ENCODE results near the gene CLEC1A. TPM values are rescaled to one million over a fixed set of nuclear protein-coding genes. Genes with fewer than 3 reads are reported as not detected.

The CLEC1A gene
- total and polyA plus RNA-seq, 2 donors (not counting 3 experiments of a cell fraction or from before 2014, with no cell fraction given) = 22.0 to 24.2 TPM

- dilution Hi-C loops (cut with MboI; ENCODE audit: extremely low pct_ligation_motif_present, low sequenced_read_pairs) (no loop called here), intact Hi-C loops (cut with micrococcal nuclease) (no loop called here)
- Histone ChIP-seq H3K9me3 (replicated peaks; ENCODE audit: control insufficient read depth, insufficient read depth, low read length) (no peaks in the 10 kb centered on the region), H3K4me2 (ENCODE audit: insufficient read depth, low read length) (no peak overlapping the region), H3K9ac (replicated peaks; ENCODE audit: extremely low read depth, insufficient read depth, low read length) (no peak overlapping the region), H3K79me2 (ENCODE audit: control insufficient read depth, insufficient read depth, low read length) (no peaks in the 10 kb centered on the region), H3K27me3 (ENCODE audit: control insufficient read depth in 2 of 2, insufficient read depth in 2 of 2, low read length in 2 of 2) (no peaks in the 10 kb centered on the region), H3K9me1 (replicated peaks; ENCODE audit: control insufficient read depth, extremely low read depth, insufficient read depth, low read length) (no peaks in the 10 kb centered on the region), H3K27ac (ENCODE audit: insufficient read depth, low read depth, low read length) (no peak overlapping the region), H3K36me3 (ENCODE audit: control insufficient read depth in 2 of 2, extremely low read depth in 1 of 2, insufficient read depth in 2 of 2, low read length in 2 of 2) (peaks cover 3 to 6% of the 10 kb centered on the region in 2 experiments), H2AFZ (ENCODE audit: low read depth, low read length) (no peak overlapping the region), H4K20me1 (replicated peaks; ENCODE audit: control insufficient read depth, extremely low read depth, insufficient read depth, low read length) (no peaks in the 10 kb centered on the region), H3K4me1 (ENCODE audit: control insufficient read depth, extremely low read depth, insufficient read depth, low read length) (peaks cover 46% of the 10 kb centered on the region), H3K4me3 (replicated peaks in 1 of 3; ENCODE audit: insufficient read depth in 1 of 3, low read depth in 1 of 3, low read length in 3 of 3) (no peak overlapping the region)
- DNase-seq (ENCODE audit: low read depth, low spot score) (no peak), FAIRE-seq (no peak)
- POLR2A ChIA-PET = no interaction called here
- BruUV-seq (replicated peaks) = no TSS peak
- TF ChIP-seq POLR2AphosphoS5 (IDR thresholded peaks at IDR 0.05; ENCODE audit: insufficient read depth, low read depth, low read length) = no peak
- TF ChIP-seq MYC (IDR thresholded peaks at IDR 0.05; ENCODE audit: low read depth, low read length) = no peak
- TF ChIP-seq POLR2A (IDR thresholded peaks at IDR 0.05; ENCODE audit: low read depth, low read length) = no peak
- no peak for TF ChIP-seq FOS (IDR thresholded peaks at IDR 0.05; ENCODE audit: borderline replicate concordance, insufficient read depth, low read length)
- TF ChIP-seq MAX (IDR thresholded peaks at IDR 0.05; ENCODE audit: insufficient read depth, insufficient read length) = no peak
- TF ChIP-seq JUN (IDR thresholded peaks at IDR 0.05; ENCODE audit: borderline replicate concordance, insufficient read depth, insufficient read length, low read depth) = no peak
- no peak for TF ChIP-seq GATA2 (IDR thresholded peaks at IDR 0.05; ENCODE audit: insufficient read depth, insufficient read length, low read depth, low read length)
- TF ChIP-seq EZH2 (IDR thresholded peaks at IDR 0.05; ENCODE audit: borderline replicate concordance, low read depth, low read length, severe bottlenecking) = no peak
- TF ChIP-seq, protein P1, sequence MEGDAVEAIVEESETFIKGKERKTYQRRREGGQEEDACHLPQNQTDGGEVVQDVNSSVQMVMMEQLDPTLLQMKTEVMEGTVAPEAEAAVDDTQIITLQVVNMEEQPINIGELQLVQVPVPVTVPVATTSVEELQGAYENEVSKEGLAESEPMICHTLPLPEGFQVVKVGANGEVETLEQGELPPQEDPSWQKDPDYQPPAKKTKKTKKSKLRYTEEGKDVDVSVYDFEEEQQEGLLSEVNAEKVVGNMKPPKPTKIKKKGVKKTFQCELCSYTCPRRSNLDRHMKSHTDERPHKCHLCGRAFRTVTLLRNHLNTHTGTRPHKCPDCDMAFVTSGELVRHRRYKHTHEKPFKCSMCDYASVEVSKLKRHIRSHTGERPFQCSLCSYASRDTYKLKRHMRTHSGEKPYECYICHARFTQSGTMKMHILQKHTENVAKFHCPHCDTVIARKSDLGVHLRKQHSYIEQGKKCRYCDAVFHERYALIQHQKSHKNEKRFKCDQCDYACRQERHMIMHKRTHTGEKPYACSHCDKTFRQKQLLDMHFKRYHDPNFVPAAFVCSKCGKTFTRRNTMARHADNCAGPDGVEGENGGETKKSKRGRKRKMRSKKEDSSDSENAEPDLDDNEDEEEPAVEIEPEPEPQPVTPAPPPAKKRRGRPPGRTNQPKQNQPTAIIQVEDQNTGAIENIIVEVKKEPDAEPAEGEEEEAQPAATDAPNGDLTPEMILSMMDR (IDR thresholded peaks at IDR 0.05; ENCODE audit: extremely low read depth in 1 of 2, insufficient read depth in 1 of 2, low read depth in 1 of 2, low read length in 2 of 2) = no peak
- CTCF ChIA-PET = interaction anchor here (2.7 kb wide), 1 partner anchor 36 kb away, joined by 12 read pairs; no protein-coding TSS in a partner anchor
These were observed 28.4 kb downstream of the CLEC1A start for GRCh38 chr12:10070380-10070779.

Measured in endothelial cell of umbilical vein (primary cell).